HEK293 (cell line): ENCODE measurements around the gene FRMD4A.

Experiments
- GLIS2 ChIP-seq: fragments of 450-650 bp; formaldehyde crosslinking; IDR thresholded peaks from 2 replicates; pipeline ENCODE4 v1.5.1; 2016; ENCODE audit warnings: missing biosample characterization, missing genetic modification characterization
- SETDB1 ChIP-seq: IDR thresholded peaks from one replicate; pipeline ENCODE4 v1.6.1; 2017; ENCODE audit warnings: mild to moderate bottlenecking, low read length, moderate library complexity, mixed read lengths; ENCODE audit not compliant: insufficient read length
- YY1 ChIP-seq: fragments of 450-650 bp; formaldehyde crosslinking; IDR thresholded peaks from 2 replicates; pipeline ENCODE4 v1.5.1; 2018; ENCODE audit warnings: missing biosample characterization, missing genetic modification characterization
- ZFP41 ChIP-seq: fragments of 450-650 bp; formaldehyde crosslinking; IDR thresholded peaks from 2 replicates; pipeline ENCODE4 v1.5.1; 2016; ENCODE audit warnings: missing biosample characterization, missing genetic modification characterization, borderline replicate concordance
- ZNF133 ChIP-seq: fragments of 450-650 bp; formaldehyde crosslinking; IDR thresholded peaks from 2 replicates; pipeline ENCODE4 v1.5.1; 2016; ENCODE audit warnings: missing biosample characterization, missing genetic modification characterization
- ZNF274 ChIP-seq, 2 experiments: fragments of 200-500 bp in 1 of 2; fragments of 450-650 bp in 1 of 2; sonication (Bioruptor generic) in 1 of 2; formaldehyde crosslinking in 1 of 2; IDR thresholded peaks; 2 replicates each; pipeline versions ENCODE4 v1.5.1 to v1.6.1; 2014 to 2016; ENCODE audit warnings: borderline replicate concordance in 1 of 2, inconsistent platforms in 1 of 2, low read length in 1 of 2, missing biosample characterization in 1 of 2, missing genetic modification characterization in 1 of 2
- ZNF324 ChIP-seq: fragments of 450-650 bp; formaldehyde crosslinking; IDR thresholded peaks from 2 replicates; pipeline ENCODE4 v1.5.1; 2016; ENCODE audit warnings: missing biosample characterization, missing genetic modification characterization
- ZNF423 ChIP-seq: fragments of 450-650 bp; formaldehyde crosslinking; IDR thresholded peaks from 2 replicates; pipeline ENCODE4 v1.5.1; 2016; ENCODE audit warnings: missing biosample characterization, missing genetic modification characterization
- ZNF585B ChIP-seq: fragments of 450-650 bp; formaldehyde crosslinking; IDR thresholded peaks from 2 replicates; pipeline ENCODE4 v1.5.1; 2016; ENCODE audit warnings: missing biosample characterization, missing genetic modification characterization
- TF ChIP-seq, protein P1 (sequence below): fragments of 450-650 bp; formaldehyde crosslinking; IDR thresholded peaks from 2 replicates; pipeline ENCODE4 v1.5.1; 2016; ENCODE audit warnings: missing biosample characterization, missing genetic modification characterization
- TF ChIP-seq, protein P2 (sequence below): fragments of 450-650 bp; formaldehyde crosslinking; IDR thresholded peaks from 2 replicates; pipeline ENCODE4 v1.5.1; 2016; ENCODE audit warnings: missing biosample characterization, missing genetic modification characterization, low read depth
- TF ChIP-seq, protein P3 (sequence below): fragments of 450-650 bp; formaldehyde crosslinking; IDR thresholded peaks from 2 replicates; pipeline ENCODE4 v1.5.1; 2016; ENCODE audit warnings: missing biosample characterization, missing genetic modification characterization
- TF ChIP-seq, protein P4 (sequence below): fragments of 450-650 bp; formaldehyde crosslinking; IDR thresholded peaks from 2 replicates; pipeline ENCODE4 v1.5.1; 2016; ENCODE audit warnings: missing biosample characterization, missing genetic modification characterization

DNA sequence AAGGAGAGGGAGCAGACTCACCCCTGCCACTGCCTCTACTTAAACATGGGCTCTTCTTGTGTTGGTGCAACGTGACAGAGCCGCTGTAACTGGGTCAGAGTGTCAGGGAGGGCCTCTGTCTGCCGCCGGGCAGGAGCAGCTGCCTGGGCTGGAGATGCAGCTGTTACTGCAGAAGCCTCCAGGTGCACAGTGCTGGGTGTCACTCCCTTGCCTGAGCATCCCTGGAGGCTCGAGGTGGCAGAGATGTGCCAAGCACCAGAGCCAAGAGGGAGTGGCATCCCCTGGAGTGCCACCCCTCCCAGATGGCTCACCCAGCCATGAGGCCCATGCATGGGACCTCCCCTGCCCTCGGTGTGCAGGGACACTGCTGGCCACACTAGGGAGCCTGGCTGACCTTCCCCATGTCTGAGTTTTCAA is 598.3 kb downstream of the FRMD4A start:
- TF ChIP-seq ZFP41 (tag by site-specific recombination) (no peak), ZNF324 (tag by site-specific recombination) (no peak), ZNF274 (IDR thresholded peaks at IDR 0.05; ENCODE audit: low read length) (no peak), ZNF274 (tag by site-specific recombination; IDR thresholded peaks at IDR 0.05; ENCODE audit: borderline replicate concordance) (no peak), YY1 (tag by site-specific recombination) (no peak), ZNF423 (no peak), ZNF133 (tag by site-specific recombination) (no peak), ZNF585B (tag by site-specific recombination) (no peak), SETDB1 (no peak), GLIS2 (tag by site-specific recombination) (no peak)
- TF ChIP-seq, protein P1, sequence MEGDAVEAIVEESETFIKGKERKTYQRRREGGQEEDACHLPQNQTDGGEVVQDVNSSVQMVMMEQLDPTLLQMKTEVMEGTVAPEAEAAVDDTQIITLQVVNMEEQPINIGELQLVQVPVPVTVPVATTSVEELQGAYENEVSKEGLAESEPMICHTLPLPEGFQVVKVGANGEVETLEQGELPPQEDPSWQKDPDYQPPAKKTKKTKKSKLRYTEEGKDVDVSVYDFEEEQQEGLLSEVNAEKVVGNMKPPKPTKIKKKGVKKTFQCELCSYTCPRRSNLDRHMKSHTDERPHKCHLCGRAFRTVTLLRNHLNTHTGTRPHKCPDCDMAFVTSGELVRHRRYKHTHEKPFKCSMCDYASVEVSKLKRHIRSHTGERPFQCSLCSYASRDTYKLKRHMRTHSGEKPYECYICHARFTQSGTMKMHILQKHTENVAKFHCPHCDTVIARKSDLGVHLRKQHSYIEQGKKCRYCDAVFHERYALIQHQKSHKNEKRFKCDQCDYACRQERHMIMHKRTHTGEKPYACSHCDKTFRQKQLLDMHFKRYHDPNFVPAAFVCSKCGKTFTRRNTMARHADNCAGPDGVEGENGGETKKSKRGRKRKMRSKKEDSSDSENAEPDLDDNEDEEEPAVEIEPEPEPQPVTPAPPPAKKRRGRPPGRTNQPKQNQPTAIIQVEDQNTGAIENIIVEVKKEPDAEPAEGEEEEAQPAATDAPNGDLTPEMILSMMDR, result no peak
- TF ChIP-seq, protein P2, sequence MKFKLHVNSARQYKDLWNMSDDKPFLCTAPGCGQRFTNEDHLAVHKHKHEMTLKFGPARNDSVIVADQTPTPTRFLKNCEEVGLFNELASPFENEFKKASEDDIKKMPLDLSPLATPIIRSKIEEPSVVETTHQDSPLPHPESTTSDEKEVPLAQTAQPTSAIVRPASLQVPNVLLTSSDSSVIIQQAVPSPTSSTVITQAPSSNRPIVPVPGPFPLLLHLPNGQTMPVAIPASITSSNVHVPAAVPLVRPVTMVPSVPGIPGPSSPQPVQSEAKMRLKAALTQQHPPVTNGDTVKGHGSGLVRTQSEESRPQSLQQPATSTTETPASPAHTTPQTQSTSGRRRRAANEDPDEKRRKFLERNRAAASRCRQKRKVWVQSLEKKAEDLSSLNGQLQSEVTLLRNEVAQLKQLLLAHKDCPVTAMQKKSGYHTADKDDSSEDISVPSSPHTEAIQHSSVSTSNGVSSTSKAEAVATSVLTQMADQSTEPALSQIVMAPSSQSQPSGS (tag by site-specific recombination), result no peak
- TF ChIP-seq, protein P3, sequence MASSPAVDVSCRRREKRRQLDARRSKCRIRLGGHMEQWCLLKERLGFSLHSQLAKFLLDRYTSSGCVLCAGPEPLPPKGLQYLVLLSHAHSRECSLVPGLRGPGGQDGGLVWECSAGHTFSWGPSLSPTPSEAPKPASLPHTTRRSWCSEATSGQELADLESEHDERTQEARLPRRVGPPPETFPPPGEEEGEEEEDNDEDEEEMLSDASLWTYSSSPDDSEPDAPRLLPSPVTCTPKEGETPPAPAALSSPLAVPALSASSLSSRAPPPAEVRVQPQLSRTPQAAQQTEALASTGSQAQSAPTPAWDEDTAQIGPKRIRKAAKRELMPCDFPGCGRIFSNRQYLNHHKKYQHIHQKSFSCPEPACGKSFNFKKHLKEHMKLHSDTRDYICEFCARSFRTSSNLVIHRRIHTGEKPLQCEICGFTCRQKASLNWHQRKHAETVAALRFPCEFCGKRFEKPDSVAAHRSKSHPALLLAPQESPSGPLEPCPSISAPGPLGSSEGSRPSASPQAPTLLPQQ (tag by site-specific recombination), result no peak
- TF ChIP-seq, protein P4, sequence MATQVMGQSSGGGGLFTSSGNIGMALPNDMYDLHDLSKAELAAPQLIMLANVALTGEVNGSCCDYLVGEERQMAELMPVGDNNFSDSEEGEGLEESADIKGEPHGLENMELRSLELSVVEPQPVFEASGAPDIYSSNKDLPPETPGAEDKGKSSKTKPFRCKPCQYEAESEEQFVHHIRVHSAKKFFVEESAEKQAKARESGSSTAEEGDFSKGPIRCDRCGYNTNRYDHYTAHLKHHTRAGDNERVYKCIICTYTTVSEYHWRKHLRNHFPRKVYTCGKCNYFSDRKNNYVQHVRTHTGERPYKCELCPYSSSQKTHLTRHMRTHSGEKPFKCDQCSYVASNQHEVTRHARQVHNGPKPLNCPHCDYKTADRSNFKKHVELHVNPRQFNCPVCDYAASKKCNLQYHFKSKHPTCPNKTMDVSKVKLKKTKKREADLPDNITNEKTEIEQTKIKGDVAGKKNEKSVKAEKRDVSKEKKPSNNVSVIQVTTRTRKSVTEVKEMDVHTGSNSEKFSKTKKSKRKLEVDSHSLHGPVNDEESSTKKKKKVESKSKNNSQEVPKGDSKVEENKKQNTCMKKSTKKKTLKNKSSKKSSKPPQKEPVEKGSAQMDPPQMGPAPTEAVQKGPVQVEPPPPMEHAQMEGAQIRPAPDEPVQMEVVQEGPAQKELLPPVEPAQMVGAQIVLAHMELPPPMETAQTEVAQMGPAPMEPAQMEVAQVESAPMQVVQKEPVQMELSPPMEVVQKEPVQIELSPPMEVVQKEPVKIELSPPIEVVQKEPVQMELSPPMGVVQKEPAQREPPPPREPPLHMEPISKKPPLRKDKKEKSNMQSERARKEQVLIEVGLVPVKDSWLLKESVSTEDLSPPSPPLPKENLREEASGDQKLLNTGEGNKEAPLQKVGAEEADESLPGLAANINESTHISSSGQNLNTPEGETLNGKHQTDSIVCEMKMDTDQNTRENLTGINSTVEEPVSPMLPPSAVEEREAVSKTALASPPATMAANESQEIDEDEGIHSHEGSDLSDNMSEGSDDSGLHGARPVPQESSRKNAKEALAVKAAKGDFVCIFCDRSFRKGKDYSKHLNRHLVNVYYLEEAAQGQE (tag by site-specific recombination), result no peak
